Activated naive CD4-positive, alpha-beta T cell treated with anti-CD3 and anti-CD28 coated beads, Interleukin-2, amount 10 ng/mL, durations not matched to agents 7 days and 5 days (primary cell): ENCODE data around the gene TLE3.

ENCODE experiments used
- CTCF ChIA-PET: fragments of 350-600 bp; sonication (Branson Sonifier 250); formaldehyde crosslinking; loops from one replicate; lab custom pipeline; 2021; ENCODE audit warnings: antibody characterized with exemption; lab: Charles Lee
- DNase-seq: peaks from one replicate; pipeline ENCODE4 v3.0.0-alpha.2; 2020
- H3K27ac Mint-ChIP-seq: one replicate; pipeline ENCODE4 v1.8.0; 2021; ENCODE audit warnings: mild to moderate bottlenecking, moderate library complexity, mixed read lengths
- H3K27me3 Mint-ChIP-seq: one replicate; pipeline ENCODE4 v1.8.0; 2021; ENCODE audit warnings: mild to moderate bottlenecking, mixed read lengths
- H3K36me3 Mint-ChIP-seq: one replicate; pipeline ENCODE4 v1.8.0; 2021; ENCODE audit warnings: mixed read lengths
- H3K4me1 Mint-ChIP-seq: one replicate; pipeline ENCODE4 v1.8.0; 2021; ENCODE audit warnings: mixed read lengths
- H3K4me3 Mint-ChIP-seq: one replicate; pipeline ENCODE4 v1.8.0; 2021; ENCODE audit warnings: mild to moderate bottlenecking, moderate library complexity, mixed read lengths
- H3K9me3 Mint-ChIP-seq: one replicate; pipeline ENCODE4 v1.8.0; 2021; ENCODE audit warnings: mixed read lengths

The TLE3 gene

GRCh38 chr15:69998541-69999391 lies 99.0 kb downstream of the TLE3 start:
- no peak overlapping the region for H3K4me3 Mint-ChIP-seq
- DNase-seq, result no peak
- CTCF ChIA-PET, result interaction anchor here (0.9 kb wide), 1 partner anchor 475 kb away, joined by 3 read pairs; no protein-coding TSS in a partner anchor
- no peak overlapping the region for H3K27ac Mint-ChIP-seq
- H3K4me1 Mint-ChIP-seq, result no peaks in the 10 kb centered on the region
- H3K9me3 Mint-ChIP-seq, result peaks cover 12% of the 10 kb centered on the region
- peaks cover 3% of the 10 kb centered on the region for H3K36me3 Mint-ChIP-seq
- peaks cover 46% of the 10 kb centered on the region for H3K27me3 Mint-ChIP-seq

- CTCF ChIA-PET, result interaction anchor here (0.9 kb wide), 1 partner anchor 474 kb away, joined by 3 read pairs; no protein-coding TSS in a partner anchor
- Mint-ChIP-seq H3K27ac (no peak overlapping the region), H3K27me3 (peaks cover 46% of the 10 kb centered on the region), H3K36me3 (no peaks in the 10 kb centered on the region), H3K4me1 (no peaks in the 10 kb centered on the region), H3K4me3 (no peak overlapping the region), H3K9me3 (peaks cover 6% of the 10 kb centered on the region)
- no peak for DNase-seq
Measured at GRCh38 chr15:69997813-69998212, 99.9 kb downstream of the TLE3 start.
